ENCODE measurements around the gene TNFSF10.

DNA sequence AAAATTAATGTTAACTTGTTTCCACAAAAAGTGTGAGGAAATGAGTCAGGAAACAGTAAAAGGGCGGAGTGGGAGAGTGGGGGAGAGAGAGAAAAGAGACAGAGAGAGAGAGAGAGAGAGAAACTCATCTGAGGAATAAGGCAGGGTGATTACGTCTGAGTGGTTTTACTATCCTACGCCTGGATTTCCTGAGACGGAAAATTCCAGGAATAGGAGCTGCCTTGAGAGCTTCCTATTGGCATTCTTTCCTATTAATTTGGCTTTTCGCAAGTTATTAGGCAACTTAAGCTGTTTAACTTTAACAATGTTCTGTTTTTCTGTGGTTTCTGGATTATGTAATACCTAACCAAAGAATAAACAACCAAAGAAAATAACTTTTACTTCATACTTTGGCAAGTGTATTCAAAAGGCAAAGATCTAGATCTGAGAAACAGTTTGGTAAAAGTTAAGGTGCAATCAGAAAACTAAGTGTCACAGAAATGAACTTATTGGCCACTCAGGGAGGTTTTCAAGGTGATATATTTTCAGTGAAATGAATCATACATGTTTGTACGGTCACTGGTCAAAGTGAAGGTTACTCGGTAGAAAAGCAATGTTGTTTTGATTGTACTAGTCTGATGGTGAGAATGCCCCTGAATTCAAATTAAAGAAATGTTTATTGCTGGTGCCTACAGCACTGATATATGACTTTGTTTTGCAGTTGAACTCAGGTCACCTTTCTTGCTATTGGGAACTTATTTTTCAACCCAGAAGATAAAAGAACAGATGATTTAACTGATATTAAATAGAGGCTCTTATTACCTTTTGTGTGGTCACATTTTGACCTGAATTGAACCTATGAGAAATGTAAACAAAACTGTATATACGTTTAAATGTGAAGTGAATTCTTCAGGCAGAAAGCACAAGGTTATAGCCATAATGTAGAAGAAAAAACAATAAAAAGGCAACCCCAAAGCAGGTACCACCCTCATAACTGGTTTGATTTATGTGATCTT lies 39.9 kb upstream of the TNFSF10 start:
- peak in 1 of 2 donors; percentile 29 for TF ChIP-seq POLR2A (IDR thresholded peaks at IDR 0.05)
- TF ChIP-seq, protein P1, sequence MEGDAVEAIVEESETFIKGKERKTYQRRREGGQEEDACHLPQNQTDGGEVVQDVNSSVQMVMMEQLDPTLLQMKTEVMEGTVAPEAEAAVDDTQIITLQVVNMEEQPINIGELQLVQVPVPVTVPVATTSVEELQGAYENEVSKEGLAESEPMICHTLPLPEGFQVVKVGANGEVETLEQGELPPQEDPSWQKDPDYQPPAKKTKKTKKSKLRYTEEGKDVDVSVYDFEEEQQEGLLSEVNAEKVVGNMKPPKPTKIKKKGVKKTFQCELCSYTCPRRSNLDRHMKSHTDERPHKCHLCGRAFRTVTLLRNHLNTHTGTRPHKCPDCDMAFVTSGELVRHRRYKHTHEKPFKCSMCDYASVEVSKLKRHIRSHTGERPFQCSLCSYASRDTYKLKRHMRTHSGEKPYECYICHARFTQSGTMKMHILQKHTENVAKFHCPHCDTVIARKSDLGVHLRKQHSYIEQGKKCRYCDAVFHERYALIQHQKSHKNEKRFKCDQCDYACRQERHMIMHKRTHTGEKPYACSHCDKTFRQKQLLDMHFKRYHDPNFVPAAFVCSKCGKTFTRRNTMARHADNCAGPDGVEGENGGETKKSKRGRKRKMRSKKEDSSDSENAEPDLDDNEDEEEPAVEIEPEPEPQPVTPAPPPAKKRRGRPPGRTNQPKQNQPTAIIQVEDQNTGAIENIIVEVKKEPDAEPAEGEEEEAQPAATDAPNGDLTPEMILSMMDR (IDR thresholded peaks at IDR 0.05) = no peak

Data from adrenal gland (tissue), 5 donors.